COLO668 (cell line): Measurements from ENCODE around the gene PCAT7.
A peak's percentile ranks its signal among the peaks of the same experiment; 100 is the strongest.
"Not testable (repeated sequence)": the region's sequence is repeated elsewhere in the genome, so short reads cannot be mapped to it uniquely, and the experiment has no call there.

Source experiments
- DNase-seq: peaks from one replicate; lab custom pipeline; 2025; ENCODE audit not compliant: unreplicated experiment; lab: John Stamatoyannopoulos, UW

Gene PCAT7

DNA sequence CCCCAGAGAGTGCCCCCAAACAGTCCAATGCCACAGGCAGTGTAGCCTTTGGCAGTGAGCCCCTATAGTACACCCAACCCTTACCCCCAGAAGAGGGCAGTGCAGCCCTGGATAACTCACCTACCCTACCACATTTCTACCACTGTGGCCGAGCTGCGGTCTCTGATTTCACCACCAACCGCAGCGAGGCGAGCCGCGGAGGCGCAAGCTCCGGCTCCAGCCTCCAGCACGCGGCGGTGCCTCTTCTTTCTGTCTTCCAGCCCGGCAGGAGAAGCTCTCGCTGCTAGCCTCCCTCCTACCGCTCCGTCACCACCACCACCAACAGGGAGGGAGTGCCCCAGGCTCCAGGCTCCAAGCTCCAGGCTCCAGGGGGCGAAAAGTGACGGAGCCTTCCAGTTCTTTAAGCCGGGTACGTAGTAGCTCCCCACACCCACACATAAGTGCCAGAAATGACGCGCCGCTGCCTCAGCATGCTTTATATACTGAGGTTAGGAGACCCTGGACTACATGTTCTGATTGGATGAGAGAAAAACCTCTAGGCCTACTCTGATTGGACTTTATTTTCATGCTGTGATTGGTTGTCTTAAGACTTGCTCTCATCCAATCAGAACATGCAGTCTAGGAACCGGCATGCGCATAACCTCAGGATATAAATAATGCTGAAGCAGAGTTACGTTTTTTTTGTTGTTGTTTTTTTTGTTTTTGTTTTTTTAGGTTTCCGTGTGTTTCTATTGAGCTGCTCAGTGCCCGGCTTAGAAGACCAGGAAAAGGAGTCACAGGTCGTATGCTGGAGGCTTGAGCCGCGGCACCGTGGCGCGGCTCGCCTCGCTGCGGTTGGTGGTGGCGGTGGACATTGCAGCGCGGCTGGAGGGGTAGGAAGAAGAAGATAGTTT is at the start of gene PCAT7:
Gene PCAT7 (plus strand): TSS at position 645 of the 893 bp plus-strand sequence.
- DNase-seq, result peak; percentile 83

DNA sequence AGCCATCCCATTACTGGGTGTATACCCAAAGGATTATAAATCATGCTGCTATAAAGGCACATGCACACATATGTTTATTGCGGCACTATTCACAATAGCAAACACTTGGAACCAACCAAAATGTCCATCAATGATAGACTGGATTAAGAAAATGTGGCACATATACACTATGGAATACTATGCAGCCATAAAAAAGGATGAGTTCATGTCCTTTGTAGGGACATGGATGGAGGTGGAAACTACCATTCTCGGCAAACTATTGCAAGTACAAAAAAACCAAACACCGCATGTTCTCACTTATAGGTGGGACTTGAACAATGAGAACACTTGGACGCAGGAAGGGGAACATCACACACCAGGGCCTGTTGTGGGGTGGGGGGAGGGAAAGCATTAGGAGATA is 48.5 kb upstream of the PCAT7 start:
- not testable (repeated sequence) for DNase-seq

DNA sequence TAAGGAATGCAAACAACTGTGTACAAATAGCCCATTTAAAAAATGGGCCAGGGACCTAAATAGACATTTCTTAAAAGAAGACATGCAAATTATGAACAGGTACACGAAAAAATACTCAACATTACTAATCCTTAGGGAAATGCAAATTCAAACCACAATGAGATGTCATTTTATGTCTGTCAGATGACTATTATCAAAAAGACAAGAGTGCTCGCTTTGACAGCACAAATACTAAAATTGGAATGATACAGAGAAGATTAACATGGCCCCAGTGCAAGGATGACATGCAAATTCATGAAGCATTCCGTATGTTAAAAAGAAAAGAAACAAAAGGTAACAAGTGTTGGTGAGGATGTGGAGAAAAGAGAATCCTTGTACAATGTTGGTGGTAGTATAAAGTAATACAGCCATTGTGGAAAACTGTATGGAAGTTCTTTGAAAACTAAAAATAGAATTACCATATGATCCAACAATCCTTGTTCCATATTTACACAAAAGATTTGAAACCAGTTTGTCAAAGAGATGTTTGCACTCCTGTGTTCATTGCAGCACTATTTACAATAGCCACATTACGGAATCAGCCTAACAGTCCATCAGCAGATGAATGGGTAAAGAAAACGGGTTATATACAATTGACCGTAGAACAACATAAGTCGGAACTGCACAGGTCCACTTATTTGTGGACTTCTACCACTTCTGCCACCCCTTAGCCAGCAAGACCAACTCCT is 47.2 kb upstream of the PCAT7 start:
- DNase-seq, result no peak

DNA sequence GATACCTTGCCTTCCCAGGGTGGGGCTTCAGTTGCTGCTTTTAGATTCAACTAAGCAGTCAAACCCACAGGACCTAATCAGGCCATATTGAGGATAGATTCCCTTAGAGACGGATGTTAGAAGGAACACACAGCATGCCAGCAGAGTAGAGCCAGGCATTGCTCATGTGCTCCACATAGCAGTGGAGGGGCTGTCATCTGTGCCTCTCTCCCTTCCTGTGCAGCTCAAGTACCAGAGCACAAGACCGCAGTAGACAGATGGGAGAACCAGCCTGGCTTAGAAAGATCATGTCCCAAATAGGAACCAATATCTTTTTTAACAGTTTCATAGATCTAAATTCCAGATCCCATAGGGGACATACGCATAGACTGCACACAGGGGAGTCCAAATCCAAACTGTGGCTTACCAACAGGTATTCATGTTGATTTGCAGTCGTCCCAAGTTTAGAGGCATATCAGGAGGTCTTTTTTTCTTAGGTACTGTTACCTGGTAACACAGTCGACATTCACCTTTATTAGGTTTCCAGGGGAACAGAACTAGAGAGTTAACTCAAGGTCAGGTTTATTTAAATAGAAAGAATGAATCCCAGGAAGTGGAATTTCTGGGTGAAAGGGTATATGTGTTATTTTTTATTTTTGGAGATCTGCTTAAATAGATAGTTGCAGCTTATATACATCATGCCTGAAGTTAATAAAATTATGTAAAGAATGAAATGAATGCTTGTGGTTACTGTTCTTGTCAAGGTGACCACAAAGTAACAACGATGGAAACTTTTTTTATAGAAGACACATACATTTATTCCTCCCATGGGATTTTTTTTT is 43.5 kb upstream of the PCAT7 start:
- DNase-seq, result no peak

DNA sequence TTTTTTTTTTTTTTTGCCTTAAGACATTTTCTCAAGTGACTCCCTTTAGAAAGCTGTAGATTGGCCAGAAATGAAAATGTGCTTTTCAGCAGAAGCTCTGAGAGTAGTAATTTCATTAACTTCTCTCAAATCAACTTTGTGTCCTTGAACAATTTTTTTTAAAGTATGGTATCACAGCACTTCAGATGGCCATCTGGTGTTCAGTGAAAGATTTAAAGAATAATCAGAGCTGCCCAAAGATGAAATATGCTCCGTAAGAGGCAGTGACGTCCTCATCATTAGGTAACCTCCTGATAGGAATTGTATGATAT is 43.0 kb upstream of the PCAT7 start:
- no peak for DNase-seq

DNA sequence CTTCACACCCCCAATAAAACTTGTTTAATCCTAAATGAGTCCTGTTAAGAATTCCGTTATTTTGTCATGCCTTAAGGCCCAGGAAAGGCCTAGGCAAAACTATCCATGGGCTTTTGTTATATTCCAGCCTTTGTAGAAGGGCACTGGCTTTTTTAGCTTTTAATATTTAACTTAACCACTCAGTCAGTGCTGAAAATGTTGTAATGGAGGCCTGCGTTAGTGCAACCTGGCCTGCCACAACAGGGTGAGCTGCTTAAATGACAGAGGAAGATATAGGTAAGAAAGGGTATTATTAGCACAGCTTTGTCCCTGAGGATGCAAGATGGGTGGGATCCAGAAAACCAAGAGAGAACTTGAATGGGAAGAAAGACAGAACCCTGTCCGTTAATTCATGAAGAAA is 40.2 kb upstream of the PCAT7 start:
- no peak for DNase-seq

DNA sequence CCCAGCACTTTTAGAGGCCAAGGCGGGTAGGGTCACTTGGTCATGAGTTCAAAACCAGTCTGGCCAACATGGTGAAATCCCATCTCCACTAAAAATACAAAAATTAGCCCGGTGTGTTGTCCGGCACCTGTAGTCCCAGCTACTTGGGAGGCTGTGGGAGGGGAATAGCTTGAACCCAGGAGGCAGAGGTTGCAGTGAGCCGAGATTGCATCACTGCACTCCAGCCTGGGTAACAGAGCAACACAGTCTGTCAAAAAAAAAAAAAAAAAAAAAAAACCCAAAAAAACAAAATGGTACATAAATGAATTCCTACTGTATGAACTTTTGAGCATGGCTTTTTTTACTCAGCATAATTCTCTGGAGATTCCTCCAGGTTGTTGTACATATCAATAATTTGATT is 37.6 kb upstream of the PCAT7 start:
- DNase-seq, result no peak

DNA sequence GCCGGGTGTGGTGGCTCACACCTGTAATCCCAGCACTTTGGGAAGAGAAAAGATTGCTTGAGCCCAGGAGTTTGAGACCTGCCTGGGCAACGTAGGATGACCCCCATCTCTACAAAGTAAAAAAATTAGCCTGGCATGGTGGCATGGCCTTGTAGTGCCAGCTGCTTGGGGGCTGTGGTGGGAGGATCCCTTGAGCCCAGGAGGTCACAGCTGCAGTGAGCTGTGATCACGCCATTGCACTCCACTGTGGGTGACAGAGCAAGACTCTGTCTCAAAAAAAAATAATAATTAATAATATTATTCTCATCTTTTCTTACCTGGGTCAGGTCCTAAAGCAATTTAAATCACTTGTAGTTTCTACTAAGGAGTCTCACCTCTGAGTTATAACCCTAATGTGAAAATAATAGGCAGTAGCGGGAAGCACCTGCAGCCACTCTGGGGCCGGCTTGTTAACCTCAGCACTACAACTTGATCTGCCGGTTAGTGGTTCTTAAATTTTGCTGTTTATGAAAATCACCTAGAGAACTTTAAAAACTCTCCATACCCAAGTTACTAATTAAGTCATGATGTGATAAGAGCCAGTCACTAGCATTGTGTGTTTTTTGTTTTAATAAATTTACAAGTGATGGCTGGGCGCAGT is 29.4 kb upstream of the PCAT7 start:
- DNase-seq, result no peak

DNA sequence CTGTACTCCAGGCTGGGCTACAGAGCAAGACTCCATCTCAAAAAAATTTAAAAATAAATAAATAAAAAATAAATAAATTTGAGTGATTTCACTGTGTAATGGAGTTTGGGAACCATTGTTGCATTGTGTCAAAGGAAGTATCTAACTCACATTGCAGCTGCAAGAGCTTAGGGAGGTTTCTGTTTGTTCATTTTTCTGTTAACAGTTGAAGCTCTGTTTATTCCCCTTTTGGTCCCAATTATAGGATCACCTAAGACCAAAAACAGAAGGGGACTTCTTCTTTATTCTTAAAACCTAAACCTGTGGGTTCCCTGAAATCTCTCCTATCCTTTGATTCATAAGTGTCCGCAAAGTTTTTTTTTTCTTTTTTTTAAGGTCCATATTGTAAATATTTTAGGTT is 28.6 kb upstream of the PCAT7 start:
- DNase-seq, result no peak

DNA sequence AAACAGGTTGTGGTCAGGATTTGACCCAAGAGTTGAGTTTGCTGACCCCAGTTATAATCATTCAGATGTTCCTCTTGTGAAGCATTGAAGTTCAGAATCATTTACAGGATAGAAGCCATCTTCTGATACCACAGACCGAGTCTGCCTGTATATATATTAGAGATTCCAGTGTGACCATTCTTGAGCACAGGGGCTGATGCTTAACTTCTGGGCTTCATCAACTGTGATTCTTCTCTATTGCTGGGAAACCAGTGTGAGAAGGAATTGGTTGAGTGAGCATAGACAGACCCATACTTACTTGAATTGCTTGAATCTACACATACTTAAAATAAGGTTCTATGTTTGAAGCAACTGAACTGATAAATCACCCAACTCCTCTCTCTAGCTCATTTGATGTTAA is 27.9 kb upstream of the PCAT7 start:
- no peak for DNase-seq

DNA sequence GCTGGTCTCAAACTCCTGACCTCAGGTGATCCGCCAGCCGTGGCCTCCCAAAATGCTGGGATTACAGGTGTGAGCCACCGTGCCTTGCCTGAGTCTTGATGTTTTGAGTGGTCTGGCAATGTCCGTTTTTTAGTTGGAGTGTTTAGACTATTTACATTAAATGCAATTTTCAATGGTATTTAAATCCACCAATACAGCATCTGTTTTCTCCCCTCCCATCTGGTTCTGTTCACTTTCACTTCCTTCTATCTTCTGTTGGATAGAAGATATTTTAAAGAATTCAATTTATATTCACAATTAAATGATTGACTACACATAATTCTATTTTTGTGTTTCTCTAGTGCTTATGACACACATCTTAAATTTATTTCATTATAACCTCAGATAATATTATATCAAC is 26.0 kb upstream of the PCAT7 start:
- no peak for DNase-seq

DNA sequence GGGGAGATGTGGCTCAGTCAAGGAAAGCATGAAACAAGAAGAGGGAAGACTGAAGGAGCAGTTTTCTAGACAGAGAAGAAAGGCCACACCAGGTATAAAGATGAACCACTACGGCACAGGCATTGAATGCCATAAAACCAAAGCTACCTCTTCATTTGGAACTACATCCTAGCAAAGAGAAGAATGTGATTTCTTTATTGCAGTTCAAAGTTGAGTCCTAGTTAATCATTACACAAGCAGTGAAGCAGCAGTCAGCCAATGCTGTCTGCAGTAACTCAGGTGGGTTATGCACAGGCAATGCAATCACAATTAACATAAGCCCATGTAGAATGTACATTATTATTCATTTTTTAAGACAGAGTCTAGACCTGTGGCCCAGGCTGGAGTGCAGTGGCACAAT is 21.7 kb upstream of the PCAT7 start:
- no peak for DNase-seq

DNA sequence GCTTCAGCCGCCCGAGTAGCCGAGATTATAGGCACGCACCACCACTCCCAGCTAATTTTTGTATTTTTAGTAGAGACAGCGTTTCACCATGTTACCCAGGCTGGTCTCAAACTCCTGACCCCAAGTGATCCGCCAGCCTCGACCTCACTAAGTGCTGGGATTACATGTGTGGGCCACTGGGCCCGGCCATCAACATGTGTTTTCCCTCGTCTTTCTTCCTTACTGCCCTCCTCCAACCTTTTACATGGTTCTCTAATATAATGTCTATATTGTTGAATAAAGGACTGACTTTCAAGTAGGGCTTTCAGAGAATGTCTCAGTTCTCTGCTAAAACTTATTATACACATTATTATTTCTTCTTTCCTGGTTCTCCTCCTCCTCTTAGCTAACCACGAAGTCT is 21.3 kb upstream of the PCAT7 start:
- no peak for DNase-seq

DNA sequence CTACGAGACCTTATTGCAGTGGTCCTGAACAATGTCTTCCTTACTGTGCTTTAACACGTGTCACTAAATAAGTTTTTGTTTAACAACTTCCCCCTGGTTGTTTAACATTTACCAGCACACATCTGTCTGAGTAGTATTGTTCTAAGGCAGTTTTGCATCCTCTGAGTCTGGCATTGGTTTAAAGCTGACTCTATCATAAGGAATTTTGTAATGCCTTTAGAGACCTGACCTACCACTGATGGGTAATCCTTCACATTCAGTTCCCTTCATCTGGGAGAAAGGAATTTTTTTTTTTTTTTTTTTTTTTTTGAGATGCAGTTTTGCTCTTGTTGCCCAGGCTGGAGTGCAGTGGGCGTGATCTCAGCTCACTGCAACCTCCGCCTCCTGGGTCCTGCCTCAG is 20.0 kb upstream of the PCAT7 start:
- no peak for DNase-seq

DNA sequence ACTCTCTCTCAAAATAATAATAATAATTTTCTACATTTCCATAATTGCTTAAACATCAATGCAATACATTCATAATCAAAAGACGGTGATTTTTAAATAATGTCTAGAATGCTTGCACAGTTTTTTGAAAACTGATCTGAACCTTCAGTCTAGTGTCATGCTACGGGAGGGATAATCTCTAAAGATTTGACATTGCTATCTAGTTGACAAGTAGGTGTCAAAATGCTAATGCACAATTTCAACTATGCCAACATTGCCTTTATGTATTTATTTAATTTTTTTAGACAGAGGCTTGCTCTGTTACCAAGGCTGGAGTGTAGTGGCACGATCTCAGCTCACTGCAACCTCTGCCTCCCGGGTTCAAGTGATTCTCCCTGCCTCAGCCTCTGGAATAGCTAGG is 16.0 kb upstream of the PCAT7 start:
- no peak for DNase-seq

DNA sequence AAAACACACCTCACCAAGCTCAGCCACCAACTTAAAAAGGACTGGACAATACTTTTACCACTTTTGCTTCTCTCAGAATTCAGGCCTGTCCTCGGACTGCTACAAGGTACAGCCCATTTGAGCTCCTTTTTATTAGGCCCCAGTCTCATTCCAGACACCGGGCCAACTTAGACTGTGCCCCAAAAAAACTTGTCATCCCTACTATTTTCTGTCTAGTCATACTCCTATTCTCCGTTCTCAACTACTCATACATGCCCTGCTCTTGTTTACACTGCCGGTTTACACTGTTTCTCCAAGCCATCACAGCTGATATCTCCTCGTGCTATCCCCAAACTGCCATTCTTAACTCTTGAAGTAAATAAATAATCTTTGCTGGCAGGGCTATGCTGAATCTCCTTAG is 10.5 kb upstream of the PCAT7 start:
- not testable (repeated sequence) for DNase-seq

DNA sequence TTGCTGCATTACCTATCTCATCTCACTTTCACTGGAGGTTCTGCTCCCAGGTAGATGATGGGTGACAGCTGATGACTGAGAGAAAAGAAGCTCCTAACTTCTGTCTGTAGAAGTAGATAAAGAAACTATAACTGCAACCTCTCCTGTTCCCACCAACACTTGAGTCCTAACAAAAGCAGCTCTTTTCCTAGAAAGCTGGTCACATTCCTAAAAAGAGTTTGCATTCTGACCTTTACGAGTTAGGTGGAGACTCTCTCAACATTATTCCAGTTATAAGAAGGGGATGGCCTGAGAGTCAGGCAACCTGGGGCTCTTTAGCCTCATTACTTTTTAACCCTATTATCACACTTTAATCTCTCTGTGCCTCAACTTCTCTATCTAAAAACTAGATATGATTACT is 8.9 kb upstream of the PCAT7 start:
- no peak for DNase-seq

DNA sequence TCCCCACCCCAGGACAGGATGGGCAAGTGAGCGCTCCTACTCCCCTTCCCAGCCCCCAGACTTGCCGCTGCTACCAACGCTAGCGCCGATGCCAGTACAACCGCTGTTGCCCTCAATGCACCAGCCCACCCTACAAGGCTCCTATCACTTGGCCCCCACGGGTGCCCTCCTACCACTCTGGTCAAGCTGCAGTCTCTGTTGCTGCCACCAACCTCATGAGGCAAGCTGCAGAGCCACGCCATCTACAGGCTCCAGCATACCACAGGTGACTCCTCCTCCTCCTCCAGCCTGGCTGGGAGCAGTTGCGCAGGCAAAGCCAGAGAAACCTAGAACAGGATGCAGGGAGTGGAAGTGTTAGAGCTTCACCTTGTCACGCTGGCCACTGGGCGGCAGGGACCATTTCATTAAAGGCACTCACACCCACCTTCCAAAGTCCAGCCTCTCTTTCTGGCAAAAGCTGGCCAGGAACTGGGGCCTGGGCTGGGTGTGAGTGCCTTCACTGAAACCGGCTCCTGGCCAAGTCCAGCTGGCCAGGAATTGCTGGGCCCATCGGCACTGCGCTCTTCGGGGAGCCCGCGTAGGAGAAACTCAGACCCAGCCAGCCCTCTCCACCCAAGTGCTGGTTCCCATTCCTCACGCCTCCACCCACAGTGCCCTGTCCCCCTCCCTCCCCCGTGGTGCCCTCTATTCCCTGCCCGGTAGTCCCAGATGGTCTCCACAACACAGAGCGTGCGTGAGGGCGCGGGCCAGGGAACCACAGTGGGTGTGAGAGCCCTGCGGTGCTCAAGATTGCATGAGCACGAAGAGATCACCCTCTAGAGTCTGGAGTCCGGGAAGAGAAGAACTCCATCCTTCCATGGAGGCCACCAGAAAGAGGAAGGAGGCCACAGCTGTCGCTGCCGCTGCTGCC is 1.6 kb upstream of the PCAT7 start:
- DNase-seq, result no peak

DNA sequence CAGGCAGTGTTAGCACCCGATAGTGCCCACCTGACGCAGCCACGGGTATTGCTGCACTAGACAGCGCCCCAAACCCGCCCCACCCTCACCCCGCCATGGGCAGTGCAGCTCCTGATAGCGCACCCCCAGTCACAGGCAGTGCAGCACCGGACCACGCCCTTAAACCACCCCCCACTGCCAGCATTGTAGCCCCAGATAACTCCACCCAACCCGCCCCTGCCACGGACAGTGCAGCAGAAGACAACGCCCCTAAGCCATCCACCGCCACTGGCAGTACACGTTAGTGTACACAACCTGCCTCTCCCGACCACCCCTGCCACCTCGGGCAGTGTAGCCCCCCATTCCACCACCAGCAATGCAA is 825 bp upstream of the PCAT7 start:
- no peak for DNase-seq

DNA sequence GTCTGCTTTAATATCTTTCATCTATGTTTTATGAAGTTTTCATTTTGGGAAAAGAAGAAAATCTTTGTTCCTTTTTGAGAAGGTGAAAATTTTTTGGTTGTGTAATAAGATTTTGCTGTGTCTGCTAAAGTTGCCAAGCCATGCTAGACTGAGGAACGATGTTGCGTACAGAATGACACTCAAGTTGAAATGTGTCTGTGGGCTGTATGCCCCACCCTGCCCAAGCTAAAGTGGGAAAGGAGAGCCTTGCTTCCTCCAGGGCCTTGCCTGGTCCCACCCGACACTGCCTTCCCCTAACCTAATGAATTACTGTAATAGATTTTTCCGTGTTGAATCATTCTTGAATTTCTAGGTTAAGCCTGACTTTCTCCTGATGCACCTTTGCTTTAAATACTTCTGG is 2.5 kb downstream of the PCAT7 start:
- DNase-seq, result no peak
